ENCODE measurements around the gene CAPS2. TPM values are rescaled to one million over a fixed set of nuclear protein-coding genes. Genes with fewer than 3 reads are reported as not detected.

CAPS2 gene
- total and polyA plus RNA-seq, 9 of the 15 experiments (the other 6 are each of a cell fraction or from before 2014, with no cell fraction given), result 0.10 to 0.82 (median 0.47) TPM; not detected in 1

DNA sequence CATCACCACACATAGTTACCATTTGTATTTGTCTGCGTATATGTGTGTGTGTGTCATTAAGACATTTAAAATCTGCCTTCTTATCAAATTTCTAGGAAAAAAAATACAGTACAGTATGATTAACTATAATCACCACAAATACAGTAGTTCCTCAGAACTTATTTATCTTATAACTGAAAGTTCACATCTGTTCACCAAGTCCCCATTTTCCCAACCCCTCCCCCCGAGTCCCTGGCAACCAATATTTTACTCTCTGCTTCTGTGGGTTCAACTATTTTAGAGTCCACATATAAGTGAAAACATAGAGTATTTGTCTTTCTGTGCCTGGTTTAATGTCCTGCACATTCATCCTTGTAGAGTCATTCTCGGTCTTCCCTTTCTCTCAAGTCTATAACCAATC lies 12.3 kb downstream of the CAPS2 start:
- ATAC-seq, result no peak
- H3K4me3 ChIP-seq, result no peak overlapping the region
- no peaks in the 10 kb centered on the region for H4K20me1 ChIP-seq (replicated peaks; ENCODE audit: control insufficient read depth, insufficient read depth, low read length)

DNA sequence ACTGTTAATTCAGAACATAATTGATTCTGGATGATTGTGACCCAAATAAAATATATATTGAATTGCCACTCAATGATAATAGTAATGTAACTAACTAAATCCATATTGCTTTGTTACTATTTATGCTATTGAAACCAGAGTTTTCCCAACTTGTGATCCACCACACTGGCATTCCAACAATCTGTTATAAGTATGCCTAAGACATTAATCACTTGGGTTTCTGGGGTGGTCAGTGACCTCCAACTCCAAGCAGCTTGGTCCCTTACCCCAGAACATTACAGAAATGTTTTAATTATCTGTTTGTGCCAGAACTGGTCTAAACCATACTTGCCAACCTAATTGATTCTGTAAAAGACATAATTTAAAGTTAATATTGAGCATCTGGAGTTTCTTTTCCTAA lies 14.6 kb downstream of the CAPS2 start:
- POLR2A ChIA-PET, result no interaction called here
- no peaks in the 10 kb centered on the region for H3K9me3 ChIP-seq (replicated peaks; ENCODE audit: control insufficient read depth, insufficient read depth, low read depth, low read length)
- no peaks in the 10 kb centered on the region for H3K79me2 ChIP-seq (ENCODE audit: control insufficient read depth, insufficient read depth, low read length)
- in situ Hi-C loops (cut with MboI) (no loop called here), intact Hi-C loops (cut with micrococcal nuclease) (no loop called here)
- H4K20me1 ChIP-seq (replicated peaks; ENCODE audit: control insufficient read depth, insufficient read depth, low read length), result no peaks in the 10 kb centered on the region
- H3K27ac ChIP-seq (ENCODE audit: extremely low read depth, low read depth, low read length), result no peak overlapping the region
- no peak for FAIRE-seq
- H3K9ac ChIP-seq (ENCODE audit: insufficient read depth in 1 of 2, low read depth in 2 of 2, low read length in 2 of 2), result no peak overlapping the region
- no peak overlapping the region for H2AFZ ChIP-seq (ENCODE audit: low read depth, low read length)
- no peak overlapping the region for H3K4me3 ChIP-seq
- no peak for ATAC-seq
- H3K4me2 ChIP-seq (ENCODE audit: insufficient read depth, low read length), result no peak overlapping the region
- no peaks in the 10 kb centered on the region for H3K27me3 ChIP-seq (ENCODE audit: control insufficient read depth in 2 of 2, insufficient read depth in 2 of 2, low read length in 2 of 2)
- no peaks in the 10 kb centered on the region for H3K9me1 ChIP-seq (ENCODE audit: control insufficient read depth, insufficient read depth, low read length)
- CTCF ChIA-PET (ENCODE audit: low intra/inter-chr PET ratio), result no interaction called here
- no peaks in the 10 kb centered on the region for H3K36me3 ChIP-seq (ENCODE audit: control insufficient read depth, insufficient read depth, low read length)
- DNase-seq (ENCODE audit: extremely low read depth in 1 of 4, low spot score in 3 of 4), result no peak
- no peaks in the 10 kb centered on the region for H3K4me1 ChIP-seq (replicated peaks in 1 of 2; ENCODE audit: control insufficient read depth in 2 of 2, insufficient read depth in 2 of 2, low read length in 2 of 2)
- BruUV-seq (replicated peaks), result no TSS peak
- TF ChIP-seq FOXA1 (IDR thresholded peaks at IDR 0.05; ENCODE audit: borderline replicate concordance), result no peak
- no peak for TF ChIP-seq PRDM10 (IDR thresholded peaks at IDR 0.05; ENCODE audit: partially characterized antibody)
- no peak for TF ChIP-seq TBL1XR1 (IDR thresholded peaks at IDR 0.05; ENCODE audit: low read length in 2 of 2)
- TF ChIP-seq ZFP91 (CRISPR knock-in tag; IDR thresholded peaks at IDR 0.05), result no peak

More for the DNA sequence above, 12.3 kb downstream of the CAPS2 start:
- Histone ChIP-seq H3K9me3 (replicated peaks; ENCODE audit: control insufficient read depth, insufficient read depth, low read depth, low read length) (no peaks in the 10 kb centered on the region), H3K27ac (ENCODE audit: extremely low read depth, low read depth, low read length) (no peak overlapping the region), H3K27me3 (ENCODE audit: control insufficient read depth in 2 of 2, insufficient read depth in 2 of 2, low read length in 2 of 2) (no peaks in the 10 kb centered on the region), H3K9me1 (ENCODE audit: control insufficient read depth, insufficient read depth, low read length) (no peaks in the 10 kb centered on the region), H3K9ac (ENCODE audit: insufficient read depth in 1 of 2, low read depth in 2 of 2, low read length in 2 of 2) (no peak overlapping the region), H3K4me2 (ENCODE audit: insufficient read depth, low read length) (no peak overlapping the region), H3K79me2 (ENCODE audit: control insufficient read depth, insufficient read depth, low read length) (no peaks in the 10 kb centered on the region), H3K36me3 (ENCODE audit: control insufficient read depth, insufficient read depth, low read length) (no peaks in the 10 kb centered on the region), H2AFZ (ENCODE audit: low read depth, low read length) (no peak overlapping the region), H3K4me1 (replicated peaks in 1 of 2; ENCODE audit: control insufficient read depth in 2 of 2, insufficient read depth in 2 of 2, low read length in 2 of 2) (no peaks in the 10 kb centered on the region)
- POLR2A ChIA-PET, result no interaction called here
- FAIRE-seq (no peak), DNase-seq (ENCODE audit: extremely low read depth in 1 of 4, low spot score in 3 of 4) (no peak)
- intact Hi-C loops (cut with micrococcal nuclease) (no loop called here), in situ Hi-C loops (cut with MboI) (no loop called here)
- no peak for TF ChIP-seq GABPA (tag; conservative IDR thresholded peaks at IDR 0.05; ENCODE audit: low read depth)
- TF ChIP-seq ELF2 (CRISPR knock-in tag; IDR thresholded peaks at IDR 0.05), result no peak
- TF ChIP-seq BACH1 (tag; IDR thresholded peaks at IDR 0.05), result no peak
- TF ChIP-seq NFATC3 (IDR thresholded peaks at IDR 0.05), result no peak
- TF ChIP-seq DPF2 (IDR thresholded peaks at IDR 0.05), result no peak
- no peak for TF ChIP-seq PHF20 (IDR thresholded peaks at IDR 0.05; ENCODE audit: partially characterized antibody)
- no peak for TF ChIP-seq NR2C2 (CRISPR knock-in tag; IDR thresholded peaks at IDR 0.05)
- TF ChIP-seq NR2C2 (tag; IDR thresholded peaks at IDR 0.05), result no peak
- TF ChIP-seq RB1 (IDR thresholded peaks at IDR 0.05; ENCODE audit: low read depth), result no peak
- no peak for TF ChIP-seq TOE1 (IDR thresholded peaks at IDR 0.05; ENCODE audit: borderline replicate concordance)
- TF ChIP-seq TOE1 (CRISPR knock-in tag; IDR thresholded peaks at IDR 0.05; ENCODE audit: borderline replicate concordance, low read depth), result no peak
- TF ChIP-seq, protein P1, sequence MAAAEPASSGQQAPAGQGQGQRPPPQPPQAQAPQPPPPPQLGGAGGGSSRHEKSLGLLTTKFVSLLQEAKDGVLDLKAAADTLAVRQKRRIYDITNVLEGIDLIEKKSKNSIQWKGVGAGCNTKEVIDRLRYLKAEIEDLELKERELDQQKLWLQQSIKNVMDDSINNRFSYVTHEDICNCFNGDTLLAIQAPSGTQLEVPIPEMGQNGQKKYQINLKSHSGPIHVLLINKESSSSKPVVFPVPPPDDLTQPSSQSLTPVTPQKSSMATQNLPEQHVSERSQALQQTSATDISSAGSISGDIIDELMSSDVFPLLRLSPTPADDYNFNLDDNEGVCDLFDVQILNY (CRISPR knock-in tag; IDR thresholded peaks at IDR 0.05), result no peak
- TF ChIP-seq CREM (IDR thresholded peaks at IDR 0.05; ENCODE audit: low read depth), result no peak
- no peak for TF ChIP-seq SLC30A9 (CRISPR knock-in tag; IDR thresholded peaks at IDR 0.05)
- no peak for TF ChIP-seq SETDB1 (IDR thresholded peaks at IDR 0.05; ENCODE audit: low read length)
- CTCF ChIA-PET (ENCODE audit: low intra/inter-chr PET ratio), result no interaction called here
- no TSS peak for BruUV-seq (replicated peaks)
- WGBS (ENCODE audit: insufficient coverage, low coverage, missing lambda C conversion rate), result 2% methylated on average over 3 of the region's 3 CpGs
